Stimulated activated CD8-positive, alpha-beta memory T cell treated with anti-CD3 and anti-CD28 coated beads, Interleukin-15, amount 100 ng/mL, for 24 hours (primary cell): ENCODE results near the gene RPL15.
A peak's percentile ranks its signal among the peaks of the same experiment; 100 is the strongest.

Source experiments
- DNase-seq: peaks from one replicate; pipeline ENCODE4 v3.0.0-alpha.2; 2020; ENCODE audit warnings: low read depth

RPL15 gene

DNA sequence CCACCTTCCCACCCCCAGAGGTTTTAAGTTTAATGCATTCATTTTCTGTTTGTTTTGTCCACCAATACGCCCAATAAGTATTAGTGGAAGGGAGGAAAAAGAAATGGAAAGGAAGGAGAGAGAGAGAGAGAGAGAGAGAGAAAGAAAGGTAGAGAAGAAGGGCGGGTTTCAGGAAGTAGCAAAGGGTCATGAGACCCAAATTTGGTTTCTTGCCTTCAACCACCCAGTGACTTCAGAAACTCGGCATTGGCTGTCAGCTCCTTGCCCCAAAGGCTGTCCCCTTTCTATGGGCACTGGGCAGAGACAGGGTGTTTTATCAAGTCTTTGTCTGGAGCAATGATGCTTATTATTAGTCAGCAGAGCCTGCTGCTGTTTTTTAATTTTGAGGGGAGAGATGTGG lies 14.7 kb downstream of the RPL15 start:
- DNase-seq, result no peak

DNA sequence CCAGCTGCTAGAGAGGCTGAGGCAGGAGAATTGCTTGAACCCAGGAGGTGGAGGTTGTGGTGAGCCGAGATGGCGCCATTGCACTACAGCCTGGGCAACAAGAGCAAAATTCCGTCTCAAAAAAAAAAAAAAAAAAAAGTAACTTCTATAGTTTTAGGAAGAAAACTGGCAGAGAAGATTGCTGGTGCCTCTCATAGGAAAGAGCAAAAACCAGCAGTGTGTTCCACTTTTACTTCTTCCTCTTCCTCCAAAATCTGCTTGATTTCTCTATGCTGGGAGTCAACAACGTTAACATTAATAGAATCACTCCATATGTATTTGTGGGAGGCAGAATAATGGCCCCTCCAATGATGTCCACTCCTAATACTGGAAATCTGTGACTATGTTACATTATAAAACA lies 15.6 kb downstream of the RPL15 start:
- no peak for DNase-seq

DNA sequence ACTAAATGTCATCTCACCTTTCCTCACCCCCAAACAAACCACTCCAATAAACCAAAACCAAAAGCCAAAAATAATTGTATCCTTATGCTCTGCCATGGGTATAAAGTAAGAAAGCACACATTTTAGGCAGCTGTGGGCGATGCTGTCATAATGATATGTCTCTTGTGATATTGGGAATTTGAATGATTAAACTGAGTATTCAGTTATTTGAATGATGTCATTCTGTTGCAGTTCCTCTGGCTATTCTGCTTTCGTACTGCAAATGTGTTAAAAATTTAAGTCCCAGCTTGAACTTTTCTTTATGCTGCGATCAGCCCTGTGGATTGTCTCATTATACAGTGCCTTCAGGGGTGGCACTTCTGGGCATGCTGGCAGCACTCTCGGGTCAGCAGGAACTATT lies 17.3 kb downstream of the RPL15 start:
- DNase-seq, result no peak

DNA sequence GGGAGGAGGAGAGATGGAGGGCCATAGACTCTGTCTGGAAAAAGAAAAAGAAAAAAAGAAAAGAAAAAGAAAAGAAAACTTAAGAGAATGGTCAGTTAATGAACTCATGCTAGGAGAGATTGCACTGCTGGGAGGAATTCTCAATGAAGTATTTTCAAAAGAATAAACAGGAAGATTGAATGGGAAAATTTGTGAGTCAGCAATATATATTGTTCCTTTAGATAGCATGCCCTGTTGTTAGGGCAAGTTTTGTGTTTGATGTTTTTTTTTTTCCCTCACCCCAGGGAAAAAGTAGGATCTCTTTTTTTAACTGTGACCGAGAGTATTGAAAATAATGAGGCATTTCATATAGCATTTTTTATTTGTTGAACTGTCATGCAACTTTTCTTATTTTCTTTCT lies 20.4 kb downstream of the RPL15 start:
- no peak for DNase-seq

DNA sequence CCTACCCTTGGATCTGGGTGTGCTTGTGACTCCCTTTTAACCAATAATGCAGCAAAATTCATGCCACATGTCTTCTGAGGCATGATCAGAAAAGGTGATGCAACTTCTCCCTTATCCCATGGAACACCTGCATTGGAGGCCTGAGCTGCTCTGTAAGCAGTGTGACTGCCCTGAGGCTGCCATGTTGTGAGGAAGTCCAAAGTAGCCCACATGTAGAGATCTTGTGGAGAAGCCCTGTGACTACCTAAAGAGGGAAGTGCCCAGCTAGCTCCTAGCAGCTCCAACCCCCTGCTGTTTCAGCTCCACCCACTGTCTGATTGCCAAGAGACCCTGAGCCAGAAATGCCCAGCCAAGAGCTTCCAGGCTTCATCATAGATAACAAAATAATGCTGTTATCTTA lies 21.8 kb downstream of the RPL15 start:
- no peak for DNase-seq

DNA sequence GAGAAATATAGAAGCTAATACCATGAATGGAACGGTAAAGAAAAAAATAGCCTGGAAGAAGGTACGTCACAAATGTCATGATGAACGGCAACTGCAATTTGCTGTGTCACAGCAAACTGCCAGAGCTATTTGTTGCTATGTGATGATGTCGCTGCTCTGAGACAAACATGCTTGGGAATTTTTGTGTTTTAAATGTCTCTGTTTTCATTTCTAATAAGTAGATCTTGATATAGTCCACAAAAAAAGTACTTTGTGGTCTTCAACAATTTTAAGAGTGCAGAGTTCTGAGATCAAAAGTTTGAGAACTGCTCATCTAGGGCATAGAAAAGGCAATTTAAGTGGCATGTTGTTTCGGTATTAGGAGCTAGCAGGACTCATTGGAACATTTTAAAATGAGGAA lies 23.8 kb downstream of the RPL15 start:
- no peak for DNase-seq

DNA sequence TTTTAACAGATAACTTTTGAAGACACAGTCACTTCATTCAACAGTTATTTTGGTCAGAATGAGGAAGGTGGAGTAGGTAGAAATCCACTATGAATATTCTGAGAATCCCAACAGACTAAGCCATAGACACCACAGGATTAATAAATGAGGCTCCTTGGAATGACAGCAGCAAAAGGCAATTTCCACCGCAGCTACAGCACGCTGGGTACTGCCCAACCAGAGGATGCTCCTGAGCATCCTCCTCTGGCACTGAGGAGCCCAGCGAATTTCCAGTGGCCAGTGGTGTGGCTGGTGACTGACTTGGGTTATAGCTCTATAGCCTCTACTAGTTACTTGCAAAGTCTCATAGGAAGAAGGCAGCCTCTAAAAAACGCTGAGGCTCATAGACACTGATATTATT lies 24.5 kb downstream of the RPL15 start:
- DNase-seq, result no peak

DNA sequence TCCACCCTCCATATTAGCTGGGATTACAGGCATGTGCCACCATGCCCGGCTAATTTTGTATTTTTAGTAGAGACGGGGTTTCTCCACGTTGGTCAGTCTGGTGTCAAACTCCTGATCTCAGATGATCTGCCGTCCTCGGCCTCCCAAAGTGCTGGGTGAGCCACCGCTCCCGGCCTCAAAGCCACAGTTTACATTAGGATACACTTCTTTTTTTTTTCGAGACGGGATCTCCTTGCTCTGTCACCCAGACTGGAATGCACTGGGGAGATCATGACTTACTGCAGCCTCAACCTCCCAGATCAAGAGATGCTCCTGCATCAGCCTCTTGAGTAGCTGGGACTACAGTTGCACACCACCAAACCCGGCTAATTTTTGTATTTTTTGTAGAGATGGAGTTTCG lies 25.6 kb downstream of the RPL15 start:
- no peak for DNase-seq

DNA sequence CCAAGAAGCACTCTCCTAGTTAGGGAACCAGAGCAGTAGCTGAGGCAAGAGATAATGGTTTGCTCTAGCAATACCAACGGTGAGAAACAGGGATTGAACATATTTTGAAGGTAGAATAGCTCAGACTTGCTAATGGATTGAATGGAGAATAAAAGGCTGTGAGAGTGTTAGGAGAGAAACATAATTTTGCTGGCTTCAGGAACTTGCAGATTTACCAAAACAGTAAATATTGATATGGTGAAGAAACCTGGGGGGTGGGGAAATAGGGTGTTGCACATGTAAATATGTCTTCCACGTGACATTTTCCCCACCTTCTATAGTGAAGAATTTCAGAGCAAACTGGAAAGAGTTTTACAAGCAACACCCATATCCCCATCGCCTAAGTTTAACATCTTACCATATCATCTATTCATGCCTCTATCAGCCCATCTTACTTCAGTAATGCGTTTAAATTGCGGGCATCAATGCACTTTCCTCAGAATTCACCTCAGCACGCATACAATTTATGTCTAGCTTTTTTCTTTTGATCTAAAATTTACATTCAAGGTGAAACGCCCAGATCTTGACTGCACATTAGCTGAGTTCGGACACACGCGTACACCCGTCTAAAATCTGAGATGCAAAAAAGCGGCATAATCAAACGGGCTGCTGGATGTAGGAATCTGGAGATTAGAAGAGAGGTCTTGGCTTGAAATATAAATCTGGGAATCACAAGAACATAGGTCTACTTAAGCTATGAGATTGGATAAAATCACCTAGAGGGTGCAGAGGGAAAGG lies 27.3 kb downstream of the RPL15 start:
- no peak for DNase-seq

DNA sequence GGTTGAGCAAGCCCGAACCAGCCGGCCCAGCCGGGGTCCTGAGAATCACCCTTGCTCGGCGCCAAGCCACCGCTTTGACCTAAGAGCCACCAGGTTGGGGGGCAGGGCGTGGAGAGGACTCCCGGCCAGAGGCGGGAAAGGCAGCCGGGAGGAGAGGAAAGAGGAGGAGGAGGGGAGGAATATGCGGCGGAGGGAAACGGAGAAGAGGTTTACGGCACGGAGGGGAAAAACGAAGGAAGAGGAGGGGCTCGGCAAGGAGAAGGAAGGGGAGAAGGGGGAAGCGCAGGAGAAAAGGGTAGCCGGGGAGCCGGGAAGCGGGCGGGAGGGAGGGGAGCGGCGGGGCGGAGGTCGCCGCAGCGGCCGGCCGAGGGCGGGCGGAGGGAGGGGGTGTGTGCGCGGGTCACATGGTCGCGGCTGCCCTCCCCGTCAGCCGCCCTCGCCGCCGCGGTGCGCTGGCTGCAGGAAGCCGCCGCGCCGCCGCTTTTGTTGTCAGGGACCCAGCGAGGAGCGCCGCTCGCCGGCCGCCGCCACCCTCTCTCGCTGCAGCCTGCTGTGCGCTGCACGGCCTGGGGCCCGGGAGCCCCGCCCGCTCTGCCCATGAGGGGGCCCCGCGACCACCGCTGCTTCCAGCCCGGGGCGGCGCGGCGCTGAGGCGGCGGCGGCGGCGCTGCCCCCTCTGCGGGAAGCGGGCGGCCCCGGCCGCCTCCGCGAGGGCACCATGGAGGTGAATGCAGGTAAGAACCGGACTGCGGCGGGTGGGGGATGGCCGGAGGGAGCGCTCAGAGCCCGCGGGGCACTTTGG lies 28.1 kb downstream of the RPL15 start, which contains the start of gene NR1D2:
Gene NR1D2 (plus strand): TSS at position 426 of the 802 bp plus-strand sequence. CDS start 293 bp downstream, at position 719.
- peak; percentile 55 for DNase-seq

DNA sequence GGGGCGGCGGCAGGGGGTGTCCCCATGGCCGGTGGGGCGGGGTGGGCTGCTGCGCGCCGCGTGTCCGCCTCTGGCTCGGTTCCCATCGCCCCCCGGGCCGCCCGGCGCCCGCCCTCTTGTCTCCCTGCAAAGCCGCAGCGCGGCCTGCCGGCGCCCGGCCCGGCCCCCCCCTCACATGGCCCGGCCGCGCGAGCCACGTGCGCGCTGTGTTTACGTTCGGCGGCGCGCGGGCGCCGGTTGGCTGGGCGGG lies 28.7 kb downstream of the RPL15 start:
- DNase-seq, result no peak

DNA sequence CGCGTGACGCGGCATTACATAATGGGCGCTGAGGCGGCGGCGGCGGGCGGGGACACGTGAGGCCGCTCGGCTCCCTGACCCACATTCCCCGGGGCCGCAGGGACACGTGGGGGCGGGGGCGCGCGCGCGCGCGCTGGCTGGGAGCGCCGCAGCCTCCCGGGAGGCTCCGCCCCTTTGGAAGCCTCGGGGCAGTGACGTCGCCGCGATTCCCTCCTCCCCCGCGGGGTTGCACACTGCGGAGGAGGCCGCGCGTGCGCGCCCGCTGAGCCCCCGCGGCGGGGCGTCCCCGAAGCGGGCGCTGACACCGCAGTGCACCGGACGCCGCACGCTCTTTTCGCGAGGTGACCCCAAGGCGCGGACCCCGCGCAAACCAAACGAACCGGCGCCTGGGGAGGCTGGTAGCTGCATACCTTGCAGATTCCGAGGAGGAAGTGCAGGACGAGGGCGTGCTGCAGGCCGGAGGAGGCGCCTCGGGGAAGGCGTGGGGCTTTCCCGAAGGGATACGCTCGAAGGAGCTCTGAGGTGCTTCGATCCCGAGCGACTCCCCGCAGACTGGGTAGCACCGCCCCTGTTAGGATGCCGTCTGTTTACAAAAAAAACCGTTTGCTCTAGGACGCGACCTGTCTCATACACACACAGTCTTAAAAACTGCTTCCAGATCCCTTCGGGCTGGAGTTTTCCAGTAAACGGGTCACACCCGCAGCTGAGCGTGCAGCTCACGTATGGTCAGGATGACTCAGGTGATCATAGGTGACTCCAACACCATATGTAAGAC lies 29.2 kb downstream of the RPL15 start:
- peak; percentile 98 for DNase-seq

DNA sequence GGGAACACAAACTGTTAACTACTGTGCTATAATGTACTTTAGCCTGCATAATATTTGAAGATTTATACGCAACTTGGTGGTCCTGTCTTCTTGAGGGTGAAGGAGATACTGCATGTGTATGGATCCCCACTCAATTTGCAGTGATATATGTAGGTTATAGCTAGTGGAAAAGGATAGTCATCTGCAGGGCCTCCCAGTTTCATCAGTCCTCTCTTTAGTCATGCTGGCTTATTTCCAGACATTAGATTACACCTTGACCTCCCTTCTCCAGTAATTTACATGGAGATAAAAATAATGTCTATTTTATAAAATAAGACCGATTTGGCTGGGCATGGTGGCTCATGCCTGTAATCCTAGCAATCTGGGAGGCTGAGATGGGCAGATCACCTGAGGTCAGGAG lies 31.8 kb downstream of the RPL15 start:
- DNase-seq, result no peak

DNA sequence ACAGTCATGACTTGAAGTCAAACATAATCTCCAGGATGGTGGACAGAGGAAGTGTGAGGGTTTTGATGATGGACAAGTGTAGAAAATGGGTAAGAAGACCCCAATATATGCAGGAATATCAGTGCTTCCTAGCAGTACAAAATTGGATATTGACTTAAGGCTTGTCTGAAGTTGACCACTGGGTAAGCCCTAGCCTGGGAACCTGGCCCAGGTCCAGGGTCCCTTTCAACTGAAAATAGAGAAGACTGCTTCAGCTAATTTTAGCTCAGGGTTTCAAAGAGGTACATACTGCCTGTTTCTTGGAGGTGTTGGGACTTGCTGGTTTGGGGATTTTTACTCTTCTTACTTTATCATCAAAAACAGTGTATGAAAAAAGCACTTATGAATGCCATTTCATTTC lies 32.9 kb downstream of the RPL15 start:
- DNase-seq, result no peak

DNA sequence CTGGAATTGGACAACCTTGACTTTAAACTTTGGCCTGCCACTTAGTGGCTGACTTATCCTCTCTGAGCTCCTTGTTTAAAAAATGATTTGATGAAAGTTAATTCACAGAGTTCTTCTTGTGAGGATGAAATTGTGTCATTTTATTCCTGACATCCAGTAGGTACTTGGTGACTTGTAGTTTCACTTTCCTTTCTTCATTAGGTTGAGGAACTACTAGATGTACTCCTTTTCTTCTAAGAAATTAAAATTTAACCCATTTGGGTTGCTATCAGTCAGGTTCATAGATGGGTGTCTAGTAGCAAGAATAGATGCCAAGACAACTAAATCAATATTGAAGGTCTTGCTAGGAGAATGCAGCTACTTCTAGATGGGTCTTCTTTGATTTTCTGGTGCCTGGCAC lies 33.4 kb downstream of the RPL15 start:
- no peak for DNase-seq

DNA sequence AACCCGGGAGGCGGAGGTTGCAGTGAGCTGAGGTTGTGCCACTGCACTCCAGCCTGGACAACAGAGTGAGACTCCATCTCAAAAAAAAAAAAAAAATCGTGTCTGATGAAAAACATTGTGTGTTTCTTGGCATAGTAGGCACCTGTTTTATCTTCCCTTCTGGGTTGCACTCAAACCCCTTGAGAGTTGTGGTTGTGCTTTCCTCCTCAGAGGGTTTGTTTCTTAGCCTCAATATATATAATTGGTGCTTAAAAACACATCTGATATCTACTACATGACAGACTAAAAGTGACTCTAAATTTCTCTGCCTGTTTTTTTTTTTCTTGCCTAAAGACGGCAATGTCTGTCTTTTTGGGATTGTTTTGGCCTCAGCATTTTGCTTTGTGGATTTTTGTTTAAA lies 35.7 kb downstream of the RPL15 start:
- DNase-seq, result no peak

DNA sequence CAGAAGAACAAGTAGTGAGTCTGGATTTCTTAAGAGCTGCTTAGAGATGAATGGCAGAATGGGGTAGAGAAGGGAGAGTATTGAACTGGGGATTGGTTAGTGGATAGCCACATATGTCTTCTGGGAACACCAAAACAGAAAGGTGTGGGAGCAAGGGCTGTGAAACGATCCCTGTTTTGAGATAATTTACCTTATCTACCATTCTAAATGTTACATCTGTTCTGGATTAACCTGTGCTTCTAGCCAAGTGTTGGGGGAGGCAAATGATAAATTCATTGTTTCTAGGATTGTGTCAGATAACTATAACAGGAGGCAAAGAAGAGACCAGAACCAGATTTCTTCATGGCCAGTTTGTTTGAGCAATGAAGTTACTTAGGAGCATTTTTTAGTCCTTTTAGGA lies 36.6 kb downstream of the RPL15 start:
- no peak for DNase-seq

DNA sequence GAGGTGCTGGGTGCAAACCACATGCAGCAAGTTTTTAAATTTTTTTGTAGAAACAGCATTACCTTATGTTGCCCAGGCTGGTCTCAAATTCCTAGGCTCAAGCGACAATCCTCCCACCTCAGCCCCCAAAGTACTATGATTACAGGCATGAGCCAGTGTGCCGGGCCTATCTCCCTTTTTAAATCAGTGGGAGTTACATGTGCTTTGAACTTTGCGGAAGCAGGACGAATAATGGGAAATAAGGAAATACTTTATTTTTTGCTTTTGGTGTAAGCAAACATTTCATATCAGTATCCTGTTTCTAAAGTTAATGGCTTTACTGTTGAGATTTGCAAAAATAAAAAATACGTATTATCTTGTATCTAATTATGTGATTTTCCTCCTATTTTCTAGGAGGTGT lies 37.2 kb downstream of the RPL15 start:
- DNase-seq, result no peak

DNA sequence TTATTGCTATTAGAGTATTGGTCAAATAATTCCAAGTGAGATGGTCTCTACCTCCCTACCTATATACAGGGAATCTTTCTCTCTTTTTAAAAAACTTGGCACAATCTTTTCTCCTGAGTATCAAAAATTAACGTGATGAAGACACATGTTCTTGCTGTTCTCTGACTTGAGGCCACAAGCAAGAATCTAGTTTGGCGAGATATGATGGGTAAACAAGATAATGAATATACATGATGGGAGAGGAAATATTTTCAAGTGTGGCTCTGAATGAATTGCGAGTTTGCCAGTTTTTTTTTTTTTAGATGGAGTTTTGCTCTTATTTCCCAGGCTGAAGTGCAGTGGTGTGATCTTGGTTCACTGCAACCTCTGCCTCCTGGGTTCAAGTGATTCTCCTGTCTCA lies 39.8 kb downstream of the RPL15 start:
- no peak for DNase-seq

DNA sequence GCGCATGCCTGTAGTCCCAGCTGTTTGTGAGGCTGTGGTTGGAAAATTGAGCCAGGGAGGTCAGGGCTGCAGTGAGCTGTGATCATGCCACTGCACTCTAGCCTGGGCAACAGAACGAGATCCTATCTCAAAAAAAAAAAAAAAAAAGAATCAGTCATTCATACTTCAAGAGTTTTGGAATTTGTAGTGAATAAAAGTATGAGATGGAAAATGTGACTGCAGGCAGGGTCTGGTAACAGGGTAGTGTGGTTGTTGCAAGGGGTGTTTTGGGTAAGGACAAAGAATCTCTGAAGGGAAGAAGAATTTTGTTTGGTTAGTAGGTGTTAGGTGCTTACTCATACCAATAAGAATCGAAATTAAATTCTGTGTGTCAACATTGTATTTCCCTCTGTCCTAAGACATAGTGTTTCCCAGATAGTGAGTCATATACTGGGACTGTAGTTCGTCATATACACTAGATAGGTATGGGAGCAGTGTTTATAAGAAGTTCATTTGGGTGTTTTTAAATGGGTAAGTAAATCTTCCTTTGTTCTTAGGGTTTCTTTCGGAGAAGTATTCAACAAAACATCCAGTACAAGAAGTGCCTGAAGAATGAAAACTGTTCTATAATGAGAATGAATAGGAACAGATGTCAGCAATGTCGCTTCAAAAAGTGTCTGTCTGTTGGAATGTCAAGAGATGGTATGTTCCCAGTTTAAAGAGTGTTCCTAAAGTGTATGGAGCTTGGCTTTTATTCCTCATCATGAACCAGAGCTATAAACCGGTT lies 42.4 kb downstream of the RPL15 start:
- DNase-seq, result no peak

DNA sequence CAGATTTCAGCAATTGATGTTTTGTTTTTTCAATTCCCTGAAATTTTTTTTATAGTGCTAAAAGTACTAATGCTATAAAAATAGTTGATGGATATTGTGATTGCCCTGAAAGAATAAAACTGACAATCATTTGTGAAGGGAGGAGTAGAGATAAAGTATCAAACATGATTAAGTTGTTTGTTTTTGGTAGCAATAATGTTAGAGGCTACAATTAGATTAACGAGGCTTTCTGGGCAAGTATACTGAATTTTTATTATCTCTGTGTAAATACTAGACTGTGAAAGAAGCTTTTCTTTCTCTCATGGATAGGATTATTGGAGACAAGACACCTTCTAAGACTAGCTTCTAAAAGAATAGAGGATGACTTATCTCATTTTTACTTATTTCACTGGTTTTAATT lies 43.7 kb downstream of the RPL15 start:
- DNase-seq, result no peak

DNA sequence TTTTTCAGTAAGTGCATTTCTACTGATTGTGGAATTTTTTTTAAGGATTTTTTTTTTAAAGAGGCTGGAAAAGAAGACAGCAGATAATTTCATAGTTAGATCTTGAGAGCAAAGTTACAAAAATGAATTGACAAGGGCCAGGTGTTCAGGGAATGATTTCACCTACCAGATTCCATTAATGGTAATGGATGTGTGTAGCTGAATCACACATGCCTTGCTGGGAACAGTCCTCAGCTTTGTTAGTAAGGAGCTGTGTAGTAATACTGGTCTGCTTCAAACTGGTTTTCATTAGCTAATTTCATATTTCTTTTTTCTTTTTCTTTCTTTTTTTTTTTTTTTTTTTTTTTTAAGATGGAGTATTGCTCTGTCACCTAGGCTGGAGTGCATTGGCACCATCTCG lies 44.1 kb downstream of the RPL15 start:
- no peak for DNase-seq
